Thyroid gland (tissue), 4 donors: Measurements from ENCODE around the gene EGF. TPM values are rescaled to one million over a fixed set of nuclear protein-coding genes. Genes with fewer than 3 reads are reported as not detected.
"Not testable (repeated sequence)": the region's sequence is repeated elsewhere in the genome, so short reads cannot be mapped to it uniquely, and the experiment has no call there.

Experiments
- DNase-seq, 2 donors: peaks; one replicate each; pipeline ENCODE4 v3.0.0-alpha.2; 2019
- H3K27ac ChIP-seq, 3 donors: fragments of 200-600 bp; sonication (generic); 1 replicate in 2 of 3; 2 replicates in 1 of 3; pipeline ENCODE4 v1.5.1; 2016 to 2019; ENCODE audit warnings: mild to moderate bottlenecking in 1 of 3, moderate library complexity in 1 of 3
- H3K27me3 ChIP-seq: fragments of 200-600 bp; sonication (generic); one replicate; pipeline ENCODE4 v1.5.1; 2019
- H3K36me3 ChIP-seq, 2 donors: fragments of 200-600 bp; sonication (generic); one replicate each; pipeline ENCODE4 v1.5.1; 2016 to 2019
- H3K4me1 ChIP-seq, 2 donors: fragments of 200-600 bp; sonication (generic); one replicate each; pipeline ENCODE4 v1.5.1; 2017 to 2019
- H3K4me3 ChIP-seq, 3 donors: fragments of 200-600 bp; sonication (generic); replicated peaks in 1 of 3; 1 replicate in 2 of 3; 2 replicates in 1 of 3; pipeline ENCODE4 v1.5.1; 2016; ENCODE audit warnings: mild to moderate bottlenecking in 1 of 3
- H3K9me3 ChIP-seq: fragments of 200-600 bp; sonication (generic); one replicate; pipeline ENCODE4 v1.5.1; 2017
- CTCF ChIP-seq, 6 experiments: fragments of 200-600 bp in 3 of 6; fragments of 450-650 bp in 3 of 6; sonication (generic) in 3 of 6; IDR thresholded peaks; one replicate each; pipeline ENCODE4 v1.5.1; 2016 to 2019; ENCODE audit warnings: antibody characterized with exemption in 6 of 6, mild to moderate bottlenecking in 2 of 6, inconsistent platforms in 1 of 6, moderate library complexity in 1 of 6
- POLR2A ChIP-seq, 2 donors: fragments of 450-650 bp; IDR thresholded peaks; one replicate each; pipeline ENCODE4 v1.6.1; 2017; ENCODE audit warnings: antibody characterized with exemption in 2 of 2, mild to moderate bottlenecking in 2 of 2, moderate library complexity in 1 of 2
- WGBS, 2 donors: methylation state at CpG; one replicate each; pipeline ENCODE4 v1.1.5; 2017; 5-methylcytosine and 5-hydroxymethylcytosine counted together
- intact Hi-C: fragments of 100-400 bp; cut with DNase I; formaldehyde crosslinking; loops from one replicate; pipeline ENCODE4 v1.15.1; 2023
- total RNA-seq, 4 donors: library from RNA; depleted of rRNA; stranded (reverse); fragments of >200 nt; gene quantifications; one replicate each; pipeline ENCODE4 v1.2.3, GENCODE V29; 2016

Gene EGF
- total RNA-seq, 4 donors from 2014 or later: 3.1 to 9.4 (median 7.9) TPM

GRCh38 chr4:109873791-109874514 is 38.7 kb upstream of the EGF start:
- H3K4me1 ChIP-seq: no peaks in the 10 kb centered on the region
- no peaks in the 10 kb centered on the region for H3K36me3 ChIP-seq
- no peak overlapping the region for H3K27ac ChIP-seq
- no peak for TF ChIP-seq CTCF (IDR thresholded peaks at IDR 0.05)
- TF ChIP-seq POLR2A (IDR thresholded peaks at IDR 0.05): no peak
- DNase-seq: no peak
- H3K9me3 ChIP-seq: no peaks in the 10 kb centered on the region
- WGBS, 2 donors: 65 to 71% methylated on average over 11 of the region's 11 CpGs
- intact Hi-C loops: no loop called here
- H3K27me3 ChIP-seq: no peaks in the 10 kb centered on the region
- H3K4me3 ChIP-seq: no peak overlapping the region

GRCh38 chr4:109875106-109875505 is 37.6 kb upstream of the EGF start:
- WGBS, 2 donors: 100% methylated on average over 1 of the region's 1 CpG
- H3K36me3 ChIP-seq: no peaks in the 10 kb centered on the region

GRCh38 chr4:109875553-109875952 is 37.1 kb upstream of the EGF start:
- H3K27ac ChIP-seq, H3K36me3 ChIP-seq, intact Hi-C loops, H3K4me1 ChIP-seq, H3K27me3 ChIP-seq, H3K4me3 ChIP-seq, DNase-seq, H3K9me3 ChIP-seq: not testable (repeated sequence)
- WGBS, 2 donors: 100% methylated on average over 1 of the region's 2 CpGs; no CpG with 5 or more reads in 1 of the 2 donors

More at GRCh38 chr4:109875106-109875505, 37.6 kb upstream of the EGF start:
- TF ChIP-seq CTCF (IDR thresholded peaks at IDR 0.05): no peak
- no peak for TF ChIP-seq POLR2A (IDR thresholded peaks at IDR 0.05)
- Histone ChIP-seq H3K27me3 (no peaks in the 10 kb centered on the region), H3K4me3 (no peak overlapping the region), H3K4me1 (no peaks in the 10 kb centered on the region), H3K27ac (no peak overlapping the region), H3K9me3 (no peaks in the 10 kb centered on the region)
- intact Hi-C loops: no loop called here
- DNase-seq: no peak

GRCh38 chr4:109876634-109877265 is 35.9 kb upstream of the EGF start:
- H3K9me3 ChIP-seq: no peaks in the 10 kb centered on the region
- no peaks in the 10 kb centered on the region for H3K27me3 ChIP-seq
- no peak for DNase-seq
- TF ChIP-seq POLR2A (IDR thresholded peaks at IDR 0.05): no peak
- no peak for TF ChIP-seq CTCF (IDR thresholded peaks at IDR 0.05)
- intact Hi-C loops: no loop called here
- 92 to 94% methylated on average over 2 of the region's 2 CpGs for WGBS, 2 donors
- no peaks in the 10 kb centered on the region for H3K36me3 ChIP-seq
- H3K4me3 ChIP-seq: no peak overlapping the region
- no peak overlapping the region for H3K27ac ChIP-seq
- no peaks in the 10 kb centered on the region for H3K4me1 ChIP-seq

GRCh38 chr4:109877400-109877799 is 35.3 kb upstream of the EGF start:
- TF ChIP-seq POLR2A (IDR thresholded peaks at IDR 0.05) (no peak), CTCF (IDR thresholded peaks at IDR 0.05) (no peak)
- no peaks in the 10 kb centered on the region for H3K4me1 ChIP-seq
- H3K27ac ChIP-seq: no peak overlapping the region
- H3K9me3 ChIP-seq: no peaks in the 10 kb centered on the region
- no peaks in the 10 kb centered on the region for H3K36me3 ChIP-seq
- intact Hi-C loops: no loop called here
- WGBS, 2 donors: 77 to 87% methylated on average over 3 of the region's 3 CpGs
- H3K27me3 ChIP-seq: no peaks in the 10 kb centered on the region
- no peak for DNase-seq
- H3K4me3 ChIP-seq: no peak overlapping the region
